AG08396 (cell line): ENCODE results near the gene PLAC9.

Source experiments
- DNase-seq: peaks from one replicate; pipeline ENCODE4 v3.0.0; 2012; ENCODE audit warnings: low spot score, mixed read lengths

PLAC9 gene

GRCh38 chr10:80160361-80161320, 28.1 kb downstream of the PLAC9 start:
- no peak for DNase-seq

- no peak for DNase-seq
Observed at GRCh38 chr10:80161321-80162083, 29.0 kb downstream of the PLAC9 start.

GRCh38 chr10:80163741-80164341, 31.3 kb downstream of the PLAC9 start:
- peak; percentile 75 for DNase-seq

GRCh38 chr10:80164596-80164995, 32.1 kb downstream of the PLAC9 start:
- no peak for DNase-seq

- peak; percentile 73 for DNase-seq
Observed at GRCh38 chr10:80165173-80165572, 32.6 kb downstream of the PLAC9 start.

DNA sequence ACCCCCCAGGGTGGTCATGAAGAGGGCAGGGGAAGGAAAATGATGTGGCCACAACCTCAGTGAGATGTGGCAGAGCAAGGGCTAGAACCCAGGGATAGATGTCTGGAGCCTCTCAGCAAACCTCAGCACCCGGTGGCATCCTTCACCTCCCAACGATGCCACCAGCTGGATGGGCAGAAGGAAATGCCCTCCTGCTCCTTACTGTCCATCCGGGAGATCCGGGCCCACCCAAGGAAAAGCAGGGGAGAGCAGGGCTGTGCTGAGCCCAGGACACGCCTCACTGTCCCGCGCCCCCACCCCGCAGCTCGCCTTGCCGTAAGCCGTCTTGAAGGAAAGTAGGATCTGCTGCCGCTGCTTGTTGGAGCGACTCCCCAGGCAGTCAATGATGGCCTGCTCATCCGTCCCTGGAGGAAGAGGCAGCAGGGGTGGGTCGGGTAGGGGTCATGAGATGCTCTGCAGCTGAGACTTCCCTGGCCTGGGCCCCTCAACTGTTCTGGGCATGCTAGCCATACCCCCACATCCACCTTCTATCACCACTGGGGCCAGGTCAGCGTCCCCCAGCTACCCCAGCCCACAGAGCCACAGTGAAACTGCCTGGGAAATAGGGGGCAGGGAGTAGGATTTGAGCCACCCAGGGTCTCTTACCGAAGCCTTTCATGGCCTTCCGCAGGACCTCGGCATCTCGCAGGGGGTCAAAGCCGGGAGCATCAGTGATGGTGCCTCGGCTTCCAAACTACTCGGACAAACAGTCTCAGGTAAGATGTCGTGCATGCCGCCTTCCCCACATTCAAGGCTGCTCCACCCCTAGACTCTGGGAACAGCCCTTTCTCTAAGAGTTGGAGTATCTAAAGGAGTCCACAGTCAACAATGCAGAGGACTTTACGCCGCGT, 34.3 kb downstream of the PLAC9 start:
- DNase-seq = no peak

DNA sequence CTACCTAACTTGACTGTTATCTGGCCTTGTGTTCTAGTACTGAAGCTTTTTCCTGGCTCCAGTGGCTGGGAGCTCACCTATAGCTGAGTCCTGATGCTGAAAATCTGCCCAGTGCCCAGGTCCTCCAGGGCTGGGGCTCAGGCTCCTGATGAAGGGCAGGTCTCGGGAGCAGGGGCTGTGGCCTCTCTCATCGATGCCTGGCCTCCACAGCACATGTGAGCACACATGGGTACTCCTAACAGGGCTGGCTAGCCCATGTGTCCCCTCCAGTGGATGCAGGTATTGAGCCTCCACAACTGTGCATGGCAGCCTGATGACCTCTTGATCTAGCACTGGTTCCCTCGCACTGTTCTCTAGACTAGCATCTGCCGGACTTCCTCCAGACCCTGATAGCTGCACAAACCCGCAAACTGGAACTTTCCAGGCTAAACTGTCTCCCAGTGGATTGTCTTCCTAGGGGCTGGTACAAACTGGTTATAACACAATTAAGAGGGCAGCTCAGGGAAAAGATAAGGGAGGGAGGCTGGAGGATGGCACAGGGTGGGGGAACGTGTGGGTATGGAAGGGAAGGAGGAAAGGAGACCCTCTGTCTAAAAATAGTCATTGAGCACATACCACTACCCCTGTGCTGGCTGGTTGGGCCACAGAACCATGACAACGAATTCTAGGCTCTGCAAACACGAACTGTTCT, 35.1 kb downstream of the PLAC9 start:
- DNase-seq = no peak

- DNase-seq = no peak
Observed at GRCh38 chr10:80168162-80168511, 35.6 kb downstream of the PLAC9 start.

DNA sequence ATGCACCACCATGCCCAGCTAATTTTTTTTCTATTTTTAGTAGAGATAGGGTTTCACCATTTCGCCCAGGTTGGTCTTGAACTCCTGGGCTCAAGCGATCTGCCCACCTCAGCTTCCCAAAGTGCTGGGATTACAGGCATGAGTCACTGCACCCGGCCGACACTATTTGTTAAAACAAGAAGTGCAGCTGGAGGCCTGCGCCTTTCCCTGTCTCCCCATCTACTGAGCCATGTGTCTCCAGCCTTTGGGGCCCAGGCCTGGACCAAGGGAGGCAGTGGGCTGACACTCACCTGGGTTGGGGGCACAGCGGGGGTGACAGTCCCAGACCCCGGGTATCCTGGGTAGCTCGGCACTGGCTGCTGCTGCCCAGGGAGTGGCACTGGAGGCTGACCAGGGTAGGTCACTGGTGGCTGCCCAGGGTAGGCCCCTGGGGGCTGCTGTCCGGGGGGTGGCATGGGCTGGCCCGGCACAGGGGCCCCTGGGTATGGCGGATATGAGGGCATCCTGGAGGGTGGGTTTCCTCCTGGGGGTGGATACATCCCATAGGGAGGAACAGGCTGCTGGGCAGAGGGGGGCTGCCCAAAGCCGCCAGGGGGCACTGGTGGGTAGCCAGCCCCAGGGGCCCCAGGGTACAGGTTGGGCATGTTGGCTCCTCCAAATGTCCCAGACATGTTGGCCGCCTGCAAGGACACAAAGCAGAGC, 36.3 kb downstream of the PLAC9 start:
- DNase-seq = no peak

GRCh38 chr10:80170026-80170425, 37.5 kb downstream of the PLAC9 start:
- DNase-seq = no peak

GRCh38 chr10:80170641-80171040, 38.1 kb downstream of the PLAC9 start:
- no peak for DNase-seq

DNA sequence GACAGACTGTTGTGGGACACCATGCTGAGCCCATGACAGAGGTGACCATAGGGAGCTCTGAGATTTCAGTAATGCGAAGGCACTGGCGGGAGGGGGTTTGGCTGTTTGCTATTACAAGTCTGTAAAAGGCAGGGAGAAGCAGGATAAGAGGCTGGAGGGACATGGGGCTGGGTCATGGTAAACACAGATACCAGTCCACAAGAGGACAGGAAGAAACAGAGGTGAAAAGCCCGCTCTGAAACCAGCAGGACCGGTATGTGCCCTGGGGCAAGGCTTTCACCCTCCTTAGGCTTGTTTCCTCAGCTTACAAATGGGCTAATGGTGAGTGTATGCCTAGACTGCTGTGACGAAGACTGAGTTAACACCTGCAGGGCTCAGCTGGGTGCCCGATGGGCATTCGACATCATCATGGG, 38.7 kb downstream of the PLAC9 start:
- no peak for DNase-seq

DNA sequence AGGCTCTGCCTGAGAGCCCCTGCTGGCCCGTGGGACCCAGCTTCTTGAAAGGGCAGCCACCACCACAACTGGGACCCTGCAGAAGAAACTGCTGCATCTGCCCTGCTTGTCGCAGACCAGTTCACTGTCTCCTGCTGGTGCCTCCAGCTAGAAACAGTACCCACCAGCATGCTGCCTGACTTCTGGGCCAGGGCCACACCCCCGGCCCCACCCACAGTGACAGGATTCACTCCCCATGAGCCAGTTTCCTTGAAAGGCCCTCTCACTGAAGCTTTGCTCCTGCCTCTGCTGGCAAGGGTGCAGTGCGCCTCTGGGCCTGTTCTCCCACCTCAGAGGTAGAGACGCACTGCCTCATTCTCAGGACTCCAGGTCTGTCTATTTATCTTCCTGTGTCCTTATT, 40.4 kb downstream of the PLAC9 start:
- DNase-seq = no peak

GRCh38 chr10:80173466-80173865, 40.9 kb downstream of the PLAC9 start:
- DNase-seq = no peak

DNA sequence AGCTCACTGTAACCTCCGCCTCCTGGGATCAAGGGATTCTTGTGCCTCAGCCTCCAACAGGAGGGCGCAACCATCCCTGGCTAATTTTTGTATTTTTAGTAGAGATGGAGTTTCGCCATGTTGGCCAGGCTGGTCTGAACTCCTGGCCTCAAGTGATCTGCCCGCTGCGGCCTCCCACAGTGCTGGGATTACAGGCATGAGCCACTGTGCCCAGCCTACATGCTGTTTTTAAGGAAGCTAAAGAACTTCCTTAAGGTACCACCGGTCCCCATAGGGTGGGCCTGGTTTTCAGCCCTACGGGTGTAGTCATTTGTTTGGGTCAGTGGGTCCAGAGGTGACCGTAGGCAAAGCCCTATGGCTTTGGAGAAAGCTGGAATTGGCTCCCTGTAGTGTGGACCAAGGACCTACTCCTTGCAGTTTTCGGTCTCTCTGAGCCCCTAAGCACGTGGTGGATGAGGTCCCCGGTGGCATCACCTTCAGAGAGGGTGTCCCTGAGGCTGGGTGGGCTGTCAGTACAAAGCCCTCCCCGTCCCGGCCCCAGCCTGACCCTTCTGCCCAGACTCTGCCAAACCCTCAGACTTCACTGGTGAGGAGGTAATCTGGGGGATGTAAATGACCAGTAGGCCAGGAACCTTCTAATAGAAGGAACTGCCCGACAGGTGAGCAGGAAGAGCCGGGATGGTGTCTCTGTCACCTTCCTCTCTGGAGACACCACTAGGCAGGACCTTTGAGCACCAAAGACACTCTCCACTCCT, 42.3 kb downstream of the PLAC9 start:
- DNase-seq = no peak

GRCh38 chr10:80176526-80176925, 44.0 kb downstream of the PLAC9 start:
- DNase-seq = no peak

DNA sequence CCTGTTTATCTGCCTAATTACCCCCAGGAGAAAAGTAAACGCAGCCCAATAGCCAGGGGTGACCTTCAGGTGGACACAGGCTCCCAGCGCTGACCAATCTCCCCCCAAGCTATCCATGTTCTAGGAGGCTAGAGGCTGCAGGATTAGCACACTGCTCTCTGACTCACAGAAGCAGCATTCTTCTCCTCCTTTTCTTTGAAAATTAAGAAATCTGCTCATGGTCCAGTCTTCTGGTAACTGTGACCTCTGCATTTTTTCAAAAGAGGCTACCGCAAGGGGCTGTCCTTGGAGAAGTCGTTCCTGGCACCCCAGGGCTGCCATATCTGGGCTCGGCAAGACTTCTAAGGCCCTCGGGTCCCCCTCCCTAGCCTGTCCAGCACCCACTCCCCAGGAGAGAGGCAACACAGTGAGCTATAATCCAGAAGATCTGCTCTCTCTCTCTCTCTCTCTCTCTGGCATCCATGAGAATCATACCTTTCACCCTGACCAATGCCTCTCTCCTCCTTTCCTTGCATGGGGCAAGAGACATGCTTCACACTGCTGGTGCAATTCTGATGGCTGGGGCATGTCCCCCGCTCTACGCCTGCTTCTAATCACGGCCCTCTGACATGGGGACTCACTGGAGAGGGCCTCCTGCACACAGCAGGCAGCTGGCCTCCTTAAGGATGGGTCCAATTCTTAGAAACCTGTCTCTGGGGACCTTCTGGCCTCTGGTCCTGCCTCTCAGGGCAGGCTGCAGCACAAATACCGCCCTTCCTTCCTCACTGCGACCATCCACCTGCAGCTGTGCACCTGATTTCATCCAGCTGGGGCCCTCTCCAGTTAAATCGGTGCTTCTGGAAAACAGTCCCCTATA, 45.5 kb downstream of the PLAC9 start:
- DNase-seq = peak; percentile 43

DNA sequence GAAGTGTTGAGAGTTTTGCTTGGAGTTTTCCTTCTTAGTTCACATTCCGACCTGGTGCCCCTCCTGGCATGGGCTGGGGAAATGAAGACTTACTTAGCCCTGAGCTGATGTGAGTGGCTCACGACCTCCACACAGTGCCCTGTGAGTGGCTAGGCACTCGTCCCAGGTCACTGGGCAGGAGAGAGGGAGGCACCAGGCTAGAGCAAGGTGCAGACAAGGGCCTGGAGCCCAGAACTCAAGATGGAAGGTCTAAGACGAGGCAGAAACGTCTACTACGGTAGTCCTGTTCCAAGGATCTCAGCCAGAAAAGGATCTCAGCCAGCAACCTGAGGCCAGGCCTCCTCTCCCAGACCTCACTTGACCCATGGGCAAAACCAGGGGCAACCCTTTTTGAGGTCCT, 50.5 kb downstream of the PLAC9 start:
- no peak for DNase-seq

GRCh38 chr10:80183436-80183835, 50.9 kb downstream of the PLAC9 start:
- no peak for DNase-seq
